CMK (cell line): ENCODE data around the gene KRTAP6-3.

Experiments
- DNase-seq: peaks from one replicate; pipeline ENCODE4 v3.0.0-alpha.2; 2010; ENCODE audit warnings: low read depth

The KRTAP6-3 gene

GRCh38 chr21:30625449-30626165, 33.4 kb downstream of the KRTAP6-3 start:
- no peak for DNase-seq

GRCh38 chr21:30628109-30628508, 35.9 kb downstream of the KRTAP6-3 start:
- no peak for DNase-seq

DNA sequence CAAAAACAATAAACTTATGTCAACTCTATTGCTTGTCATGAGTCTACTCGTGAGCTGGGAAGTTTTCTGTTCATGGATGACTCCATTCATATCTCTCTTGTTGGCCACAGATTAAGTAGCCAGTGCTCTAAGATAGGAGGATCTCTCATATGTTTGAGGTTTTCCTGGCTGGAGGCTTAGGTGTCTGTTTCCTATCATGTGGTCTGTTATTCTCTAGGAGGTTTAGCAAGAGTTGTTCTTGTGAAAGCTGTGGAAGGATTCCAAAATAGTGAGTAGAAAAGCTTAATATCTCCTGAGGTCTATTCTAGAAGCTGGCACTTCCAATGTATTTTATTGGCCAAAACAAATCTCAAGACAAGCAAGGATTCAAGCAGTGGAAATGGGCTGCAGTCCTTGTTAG, 37.0 kb downstream of the KRTAP6-3 start:
- no peak for DNase-seq

DNA sequence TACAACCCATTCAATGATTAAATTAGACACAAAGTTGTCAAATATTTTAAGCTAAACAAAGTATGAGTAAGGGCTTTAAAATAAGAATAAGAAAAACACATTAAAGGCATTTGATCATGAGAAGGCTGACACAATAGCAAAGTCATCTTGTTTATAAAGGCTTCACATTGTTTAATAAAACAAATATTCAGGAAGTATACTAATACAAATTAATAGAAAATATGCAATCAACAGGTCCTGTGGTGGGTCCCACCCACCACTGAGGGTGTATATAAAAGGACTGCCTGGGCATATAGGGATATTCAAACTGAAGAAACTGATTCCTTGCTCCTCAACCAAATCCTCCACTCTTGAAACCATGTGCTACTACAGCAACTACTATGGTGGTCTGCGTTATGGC, 42.7 kb downstream of the KRTAP6-3 start, which contains the start of gene KRTAP20-2:
TSS of gene KRTAP20-2 (plus strand) at position 301 of the 400 bp plus-strand sequence. CDS start at position 359, 58 bp downstream.
- no peak for DNase-seq

DNA sequence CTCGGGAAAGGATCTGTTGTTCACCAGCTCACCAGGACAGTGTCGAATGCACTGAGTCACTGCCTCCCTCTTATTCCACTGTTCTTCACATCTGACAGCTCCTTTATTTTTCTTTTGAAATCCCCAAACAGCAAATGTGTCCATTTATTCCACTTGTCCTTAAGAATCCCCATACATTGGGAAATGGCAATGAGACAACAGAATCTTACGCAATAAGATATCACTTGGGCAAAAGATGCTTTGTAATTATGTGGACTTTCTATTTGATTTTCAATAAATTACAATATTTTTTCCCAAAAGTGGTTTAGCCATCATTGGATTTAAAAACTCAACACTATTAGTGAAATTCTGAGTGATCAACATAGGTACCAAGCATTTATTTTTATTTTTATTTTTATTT, 46.4 kb downstream of the KRTAP6-3 start:
- DNase-seq, result no peak

- no peak for DNase-seq
Measured at GRCh38 chr21:30642564-30642963, 50.3 kb downstream of the KRTAP6-3 start, which contains the start of gene KRTAP20-3. Gene KRTAP20-3, plus strand, starts transcription at chr21:30642864.
